ENCODE data around the gene LRRIQ1. TPM values are rescaled to one million over a fixed set of nuclear protein-coding genes. Genes with fewer than 3 reads are reported as not detected.
"Not testable (repeated sequence)": the region's sequence is repeated elsewhere in the genome, so short reads cannot be mapped to it uniquely, and the experiment has no call there.

The LRRIQ1 gene, protein sequence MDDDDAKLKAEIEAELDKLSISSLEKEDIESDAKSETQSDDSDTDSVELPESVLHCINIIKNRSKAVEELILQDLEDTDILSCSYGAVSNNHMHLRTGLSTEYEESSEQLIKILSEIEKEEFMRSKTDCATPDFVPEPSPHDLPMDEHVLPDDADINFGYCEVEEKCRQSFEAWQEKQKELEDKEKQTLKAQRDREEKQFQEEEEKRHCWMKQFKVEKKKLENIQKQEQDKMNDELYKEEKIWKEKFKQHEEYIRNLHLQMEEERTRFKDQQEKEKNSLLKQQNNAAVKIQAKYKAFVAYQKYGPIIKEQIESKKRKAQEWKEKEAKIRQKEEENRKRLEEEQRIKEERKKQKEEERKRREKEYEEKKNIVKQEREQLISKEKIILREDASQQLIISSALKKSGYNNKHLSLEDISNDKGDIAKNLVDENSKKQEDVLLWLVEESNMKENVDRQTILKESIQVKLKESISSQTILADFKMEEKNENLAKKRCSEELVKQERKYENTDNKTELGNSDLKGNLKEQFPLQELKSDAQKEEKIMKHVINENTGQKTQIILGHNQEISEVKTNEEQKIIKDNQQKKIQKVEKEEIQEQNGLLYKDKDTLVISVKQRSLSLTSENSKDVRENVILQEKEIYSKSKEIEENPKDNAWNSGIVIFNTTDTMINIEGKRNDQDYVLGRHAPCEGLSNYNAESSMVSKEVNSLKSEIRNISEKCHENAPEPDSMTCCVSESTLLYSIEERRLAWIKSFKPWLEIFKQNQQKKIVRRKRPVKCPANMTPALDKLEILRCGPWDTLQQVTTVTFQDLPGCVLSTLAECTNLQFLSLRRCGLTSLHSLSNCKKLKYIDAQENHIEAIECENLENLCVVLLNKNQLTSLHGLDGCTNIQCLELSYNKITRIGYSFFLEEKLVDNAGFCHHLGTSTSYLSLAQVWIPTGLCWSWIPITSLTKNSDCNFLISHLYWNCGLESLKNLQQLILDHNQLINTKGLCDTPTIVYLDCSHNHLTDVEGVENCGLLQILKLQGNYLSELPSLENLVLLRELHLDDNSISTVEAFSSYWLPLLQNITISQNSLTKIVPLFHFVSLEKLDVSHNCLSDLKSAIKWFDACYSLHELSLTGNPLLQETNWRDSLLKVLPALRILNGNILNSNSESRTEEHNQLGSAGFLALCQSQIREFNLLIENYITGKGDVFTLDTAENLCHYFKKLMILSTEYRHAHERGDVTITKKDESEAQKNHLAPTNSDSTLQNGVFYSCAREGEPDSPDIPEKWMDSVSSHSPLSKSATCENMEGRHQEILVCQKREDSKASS (N-terminal part only)
- 3.2 and 29.0 TPM in 2 replicates for total RNA-seq (2014; rRNA removed; shearing (Covaris generic); ENCODE audit: low replicate concordance)

- in situ Hi-C loops (cut with HindIII; ENCODE audit: low pct_unique_long_range_greater_than_20kb, low sequenced_read_pairs) = no loop called here
Measured at GRCh38 chr12:85036234-85036707, at the start of gene LRRIQ1, which contains the start of gene TSPAN19. TSS of gene LRRIQ1 (plus strand) at chr12:85036351. CDS start at chr12:85038177, 1,826 bp downstream. TSS of gene TSPAN19 (minus strand) at chr12:85036277. CDS start at chr12:85029946, 6,331 bp downstream.

DNA sequence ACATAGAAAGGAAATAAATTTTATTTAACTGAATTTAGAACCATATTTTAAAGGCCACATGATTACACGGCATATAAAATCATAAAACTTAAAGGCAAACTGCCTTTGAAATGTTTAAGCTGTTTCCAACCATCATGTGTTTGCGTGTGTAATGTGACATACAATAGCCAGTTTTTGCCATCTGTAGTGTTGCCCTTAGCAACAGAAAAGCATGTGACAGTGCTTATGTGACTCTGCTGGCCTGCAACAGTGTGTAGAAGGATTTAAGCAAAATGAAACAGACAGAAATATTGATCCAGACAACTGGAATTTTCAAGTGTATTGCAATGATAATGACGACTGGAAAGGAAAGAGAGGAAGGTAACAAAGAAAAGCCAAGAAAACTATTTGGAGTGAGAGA is 49.6 kb upstream of the LRRIQ1 start:
- no peak for DNase-seq (ENCODE audit: low read depth)
- in situ Hi-C loops (cut with HindIII; ENCODE audit: low pct_unique_long_range_greater_than_20kb, low sequenced_read_pairs) = no loop called here

More at GRCh38 chr12:85036234-85036707, at the start of gene LRRIQ1, which contains the start of gene TSPAN19:
- peak; percentile 94 for DNase-seq (ENCODE audit: low read depth)

DNA sequence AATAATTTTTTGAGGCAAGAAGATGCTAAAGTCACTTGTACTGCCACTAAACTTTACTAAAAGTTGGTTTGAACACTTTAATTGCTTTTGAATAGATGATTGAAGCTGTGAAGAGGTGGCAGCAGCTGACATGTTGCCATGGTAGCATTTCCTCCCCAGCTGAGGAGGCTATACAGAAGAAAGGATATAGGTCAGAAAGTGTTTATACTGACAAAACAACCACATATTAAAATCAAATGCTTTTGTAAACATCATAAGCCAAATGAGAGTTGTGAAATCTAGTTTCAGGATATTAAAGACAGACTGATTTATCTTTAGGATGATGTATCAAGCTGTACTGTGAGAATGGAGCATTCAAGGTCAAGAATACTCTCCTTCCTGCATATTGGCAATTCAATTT is 41.7 kb upstream of the LRRIQ1 start:
- DNase-seq (ENCODE audit: low read depth) = no peak
- in situ Hi-C loops (cut with HindIII; ENCODE audit: low pct_unique_long_range_greater_than_20kb, low sequenced_read_pairs) = no loop called here

DNA sequence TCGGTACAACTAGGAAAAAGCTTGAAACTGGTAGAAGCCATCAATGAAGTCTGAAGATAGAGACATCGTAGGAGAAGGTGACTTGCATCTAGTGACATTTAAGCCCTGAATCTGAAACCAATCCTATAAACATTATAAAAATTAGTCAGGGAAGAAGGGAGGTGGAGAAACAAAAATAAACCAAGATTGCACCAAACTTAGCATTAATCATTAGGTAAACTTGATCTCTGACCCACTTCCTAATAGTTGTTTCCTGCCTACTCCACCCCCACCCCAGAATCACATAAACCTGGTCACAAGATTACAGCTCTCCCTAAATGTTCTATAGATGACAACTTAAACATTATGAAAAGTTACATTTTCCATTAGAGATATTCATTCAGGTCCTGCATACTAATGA is 40.5 kb upstream of the LRRIQ1 start:
- in situ Hi-C loops (cut with HindIII; ENCODE audit: low pct_unique_long_range_greater_than_20kb, low sequenced_read_pairs) = no loop called here
- DNase-seq (ENCODE audit: low read depth) = peak; percentile 26

DNA sequence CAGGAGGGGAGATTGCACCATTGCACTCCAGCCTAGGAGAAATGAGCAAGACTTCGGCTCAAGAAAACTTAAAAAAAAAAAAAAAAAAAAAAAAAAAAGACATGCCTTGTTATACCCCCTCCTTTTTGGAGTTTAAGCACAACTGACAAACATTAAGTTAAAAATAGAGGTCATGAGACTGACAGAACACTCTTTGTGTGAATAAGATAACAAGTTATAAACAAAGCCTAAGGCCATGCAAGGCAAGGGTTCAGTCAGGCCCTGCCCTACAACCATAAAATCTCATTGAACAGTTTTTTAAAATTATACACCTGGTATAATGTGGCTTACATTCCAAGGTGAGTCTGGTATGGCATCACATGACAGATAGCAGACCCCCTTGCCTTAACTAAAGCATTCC is 39.4 kb upstream of the LRRIQ1 start:
- in situ Hi-C loops (cut with HindIII; ENCODE audit: low pct_unique_long_range_greater_than_20kb, low sequenced_read_pairs) = no loop called here
- DNase-seq (ENCODE audit: low read depth) = no peak

- in situ Hi-C loops (cut with HindIII; ENCODE audit: low pct_unique_long_range_greater_than_20kb, low sequenced_read_pairs) = no loop called here
- DNase-seq (ENCODE audit: low read depth) = no peak
Measured at GRCh38 chr12:84998341-84998740, 37.8 kb upstream of the LRRIQ1 start.

GRCh38 chr12:85000729-85001128 is 35.4 kb upstream of the LRRIQ1 start:
- DNase-seq (ENCODE audit: low read depth) = no peak
- in situ Hi-C loops (cut with HindIII; ENCODE audit: low pct_unique_long_range_greater_than_20kb, low sequenced_read_pairs) = no loop called here

GRCh38 chr12:85002778-85003296 is 33.3 kb upstream of the LRRIQ1 start:
- in situ Hi-C loops (cut with HindIII; ENCODE audit: low pct_unique_long_range_greater_than_20kb, low sequenced_read_pairs) = no loop called here
- no peak for DNase-seq (ENCODE audit: low read depth)

- in situ Hi-C loops (cut with HindIII; ENCODE audit: low pct_unique_long_range_greater_than_20kb, low sequenced_read_pairs) = no loop called here
- DNase-seq (ENCODE audit: low read depth) = no peak
Measured at GRCh38 chr12:85004204-85004603, 31.9 kb upstream of the LRRIQ1 start.

DNA sequence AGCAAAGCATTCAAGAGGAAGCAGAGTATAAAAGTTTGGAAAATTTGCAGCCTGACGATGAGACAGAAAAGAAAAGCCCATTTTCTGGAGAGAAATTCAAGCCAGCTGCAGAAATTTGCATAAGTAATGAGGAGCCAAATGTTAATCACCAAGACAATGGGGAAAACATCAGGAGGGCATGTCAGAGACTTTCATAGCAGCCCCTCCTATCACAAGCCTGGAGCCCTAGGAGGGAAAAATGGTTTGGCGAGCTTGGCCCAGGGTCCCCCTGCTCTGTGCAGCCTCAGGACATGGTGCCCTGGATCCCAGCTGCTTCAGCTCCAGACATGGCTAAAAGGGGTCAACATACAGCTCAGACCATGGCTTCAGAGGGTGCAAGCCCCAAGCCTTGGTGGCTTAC is 31.1 kb upstream of the LRRIQ1 start:
- in situ Hi-C loops (cut with HindIII; ENCODE audit: low pct_unique_long_range_greater_than_20kb, low sequenced_read_pairs); DNase-seq (ENCODE audit: low read depth): not testable (repeated sequence)

DNA sequence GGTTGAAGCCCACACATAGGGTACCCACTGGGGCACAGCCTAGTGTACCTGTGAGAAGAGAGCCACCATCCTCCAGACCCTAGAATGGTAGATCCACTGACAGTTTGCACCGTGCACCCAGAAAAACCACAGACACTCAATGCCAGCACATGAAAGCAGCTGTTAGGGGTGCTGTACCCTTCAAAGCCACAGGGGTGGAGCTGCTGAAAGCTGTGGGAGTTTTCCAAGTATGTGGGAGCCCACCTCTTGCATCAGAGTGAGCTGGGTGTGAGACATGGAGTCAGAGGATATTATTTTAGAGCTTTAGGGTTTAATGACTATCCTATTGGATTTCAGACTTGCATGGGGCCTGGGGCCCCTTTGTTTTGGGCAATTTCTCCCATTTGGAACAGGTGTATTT is 30.5 kb upstream of the LRRIQ1 start:
- DNase-seq (ENCODE audit: low read depth) = no peak
- in situ Hi-C loops (cut with HindIII; ENCODE audit: low pct_unique_long_range_greater_than_20kb, low sequenced_read_pairs) = no loop called here

GRCh38 chr12:85006206-85006605 is 29.9 kb upstream of the LRRIQ1 start:
- in situ Hi-C loops (cut with HindIII; ENCODE audit: low pct_unique_long_range_greater_than_20kb, low sequenced_read_pairs) = no loop called here
- DNase-seq (ENCODE audit: low read depth) = no peak

DNA sequence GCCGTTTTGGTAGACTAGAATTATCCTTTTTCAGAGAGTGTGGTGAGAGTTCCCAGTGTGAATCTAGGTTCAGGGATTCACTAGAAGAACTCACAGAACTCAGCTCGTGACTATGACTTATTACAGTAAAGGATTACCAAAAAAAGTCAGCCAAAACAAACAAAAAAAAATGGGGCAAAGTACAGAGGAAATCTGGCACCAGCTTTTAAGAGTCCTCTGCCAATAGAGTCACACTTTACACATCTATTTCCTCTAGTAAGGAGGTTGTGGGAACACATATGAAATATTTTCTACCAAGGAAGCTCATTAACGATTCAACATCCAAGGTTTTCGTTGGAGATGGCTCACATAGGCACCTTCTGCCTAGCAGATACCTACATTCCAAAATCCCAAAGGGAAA is 28.3 kb upstream of the LRRIQ1 start:
- in situ Hi-C loops (cut with HindIII; ENCODE audit: low pct_unique_long_range_greater_than_20kb, low sequenced_read_pairs) = no loop called here
- DNase-seq (ENCODE audit: low read depth) = peak; percentile 54

- in situ Hi-C loops (cut with HindIII; ENCODE audit: low pct_unique_long_range_greater_than_20kb, low sequenced_read_pairs) = no loop called here
- DNase-seq (ENCODE audit: low read depth) = peak; percentile 61
Measured at GRCh38 chr12:85016413-85016812, 19.7 kb upstream of the LRRIQ1 start.

DNA sequence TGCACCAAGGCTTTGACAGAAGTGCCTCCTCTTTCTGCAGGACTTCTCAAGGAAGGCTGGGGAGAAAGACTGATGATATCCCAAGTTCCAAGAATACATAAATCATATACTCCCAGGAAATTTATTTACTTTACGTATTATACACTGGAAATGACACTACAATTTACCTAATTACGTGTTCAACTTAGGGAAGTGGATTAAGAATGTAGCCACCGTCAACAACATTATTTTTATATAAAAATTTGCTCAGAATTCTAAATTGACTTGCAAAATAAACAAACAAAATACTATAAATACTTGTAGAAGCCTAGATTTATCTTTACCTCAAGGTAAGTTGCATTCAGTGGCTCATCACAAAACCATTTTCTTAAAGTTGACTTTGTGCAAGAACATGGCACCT is 19.0 kb upstream of the LRRIQ1 start:
- in situ Hi-C loops (cut with HindIII; ENCODE audit: low pct_unique_long_range_greater_than_20kb, low sequenced_read_pairs) = no loop called here
- no peak for DNase-seq (ENCODE audit: low read depth)

GRCh38 chr12:85017618-85018017 is 18.5 kb upstream of the LRRIQ1 start:
- in situ Hi-C loops (cut with HindIII; ENCODE audit: low pct_unique_long_range_greater_than_20kb, low sequenced_read_pairs) = no loop called here

GRCh38 chr12:85018098-85018497 is 18.1 kb upstream of the LRRIQ1 start:
- DNase-seq (ENCODE audit: low read depth) = no peak
- in situ Hi-C loops (cut with HindIII; ENCODE audit: low pct_unique_long_range_greater_than_20kb, low sequenced_read_pairs) = no loop called here

More at GRCh38 chr12:85017618-85018017, 18.5 kb upstream of the LRRIQ1 start:
- no peak for DNase-seq (ENCODE audit: low read depth)

GRCh38 chr12:85029456-85029855 is 6.7 kb upstream of the LRRIQ1 start:
- DNase-seq (ENCODE audit: low read depth) = peak; percentile 53
- in situ Hi-C loops (cut with HindIII; ENCODE audit: low pct_unique_long_range_greater_than_20kb, low sequenced_read_pairs) = no loop called here
